SK-N-SH treated with all-trans-retinoic acid at 6 μM for 48 hours (cell line): ENCODE measurements around the gene CCT7.

Source experiments
- ATAC-seq: fragments of 200-7000 bp; cut with Tn5 transposase; 3 replicates; pipeline ENCODE4 v1.9.1; 2020; ENCODE audit warnings: mild to moderate bottlenecking, moderate library complexity
- ARNTL ChIP-seq: fragments of 450-650 bp; formaldehyde crosslinking; IDR thresholded peaks from 2 replicates; pipeline ENCODE4 v1.5.0; 2020; ENCODE audit warnings: low read depth, mild to moderate bottlenecking, moderate library complexity, borderline replicate concordance
- BACH2 ChIP-seq: fragments of 250-450 bp; sonication (Bioruptor Pico); IDR thresholded peaks from 2 replicates; pipeline ENCODE4 v1.9.0; 2021; ENCODE audit warnings: mild to moderate bottlenecking, borderline replicate concordance
- CSDC2 ChIP-seq: fragments of 250-450 bp; sonication (Bioruptor Pico); IDR thresholded peaks from 2 replicates; pipeline ENCODE4 v1.5.0; 2020; ENCODE audit warnings: mild to moderate bottlenecking, moderate library complexity
- ESRRG ChIP-seq: fragments of 250-450 bp; sonication (Bioruptor Pico); IDR thresholded peaks from 2 replicates; pipeline ENCODE4 v1.6.1; 2021; ENCODE audit warnings: mild to moderate bottlenecking
- GLIS3 ChIP-seq: fragments of 250-450 bp; sonication (Bioruptor Pico); IDR thresholded peaks from 2 replicates; pipeline ENCODE4 v1.5.0; 2020; ENCODE audit warnings: mild to moderate bottlenecking, moderate library complexity
- OSR1 ChIP-seq: fragments of 250-450 bp; sonication (Bioruptor Pico); IDR thresholded peaks from 2 replicates; pipeline ENCODE4 v1.8.0; 2022; ENCODE audit warnings: moderate library complexity, mild to moderate bottlenecking, inconsistent platforms
- PATZ1 ChIP-seq: fragments of 250-450 bp; sonication (Bioruptor Pico); IDR thresholded peaks from 2 replicates; pipeline ENCODE4 v1.8.0; 2020; ENCODE audit warnings: mild to moderate bottlenecking, moderate library complexity, borderline replicate concordance
- PPARA ChIP-seq: fragments of 250-450 bp; sonication (Bioruptor Pico); IDR thresholded peaks from 2 replicates; pipeline ENCODE4 v1.5.0; 2020; ENCODE audit warnings: mild to moderate bottlenecking, borderline replicate concordance
- RARB ChIP-seq: fragments of 250-450 bp; sonication (Bioruptor Pico); IDR thresholded peaks from 2 replicates; pipeline ENCODE4 v1.8.0; 2021; ENCODE audit warnings: mild to moderate bottlenecking, moderate library complexity
- SNAI2 ChIP-seq: fragments of 250-450 bp; sonication (Bioruptor Pico); IDR thresholded peaks from 2 replicates; pipeline ENCODE4 v1.5.0; 2020; ENCODE audit warnings: mild to moderate bottlenecking, moderate library complexity
- TCF4 ChIP-seq: fragments of 250-450 bp; sonication (Bioruptor Pico); IDR thresholded peaks from 2 replicates; pipeline ENCODE4 v1.8.0; 2021; ENCODE audit warnings: mild to moderate bottlenecking, moderate library complexity, borderline replicate concordance
- TOX ChIP-seq: fragments of 250-450 bp; sonication (Bioruptor Pico); IDR thresholded peaks from 2 replicates; pipeline ENCODE4 v1.8.0; 2021; ENCODE audit warnings: mild to moderate bottlenecking, moderate library complexity, borderline replicate concordance
- ZC3H10 ChIP-seq: fragments of 250-450 bp; sonication (Bioruptor Pico); IDR thresholded peaks from 2 replicates; pipeline ENCODE4 v1.5.1; 2021; ENCODE audit warnings: mild to moderate bottlenecking, moderate library complexity
- ZFP3 ChIP-seq: fragments of 250-450 bp; sonication (Bioruptor Pico); IDR thresholded peaks from 2 replicates; pipeline ENCODE4 v1.5.0; 2020; ENCODE audit warnings: mild to moderate bottlenecking, moderate library complexity
- ZFP30 ChIP-seq: fragments of 450-650 bp; formaldehyde crosslinking; IDR thresholded peaks from 2 replicates; pipeline ENCODE4 v1.5.0; 2022; ENCODE audit warnings: mild to moderate bottlenecking, moderate library complexity
- ZNF565 ChIP-seq: fragments of 450-650 bp; formaldehyde crosslinking; conservative IDR thresholded peaks from 2 replicates; pipeline ENCODE4 v1.5.0; 2020; ENCODE audit warnings: low read depth, mild to moderate bottlenecking, moderate library complexity
- ZNF70 ChIP-seq: fragments of 450-650 bp; formaldehyde crosslinking; IDR thresholded peaks from 2 replicates; pipeline ENCODE4 v1.5.0; 2020; ENCODE audit warnings: mild to moderate bottlenecking, moderate library complexity
- ZNF8 ChIP-seq: fragments of 450-650 bp; formaldehyde crosslinking; IDR thresholded peaks from 2 replicates; pipeline ENCODE4 v1.5.0; 2020; ENCODE audit warnings: mild to moderate bottlenecking, moderate library complexity
- TF ChIP-seq, protein P1 (sequence below): fragments of 250-450 bp; sonication (Bioruptor Pico); IDR thresholded peaks from 2 replicates; pipeline ENCODE4 v1.5.0; 2020; ENCODE audit warnings: mild to moderate bottlenecking, moderate library complexity

The CCT7 gene

DNA sequence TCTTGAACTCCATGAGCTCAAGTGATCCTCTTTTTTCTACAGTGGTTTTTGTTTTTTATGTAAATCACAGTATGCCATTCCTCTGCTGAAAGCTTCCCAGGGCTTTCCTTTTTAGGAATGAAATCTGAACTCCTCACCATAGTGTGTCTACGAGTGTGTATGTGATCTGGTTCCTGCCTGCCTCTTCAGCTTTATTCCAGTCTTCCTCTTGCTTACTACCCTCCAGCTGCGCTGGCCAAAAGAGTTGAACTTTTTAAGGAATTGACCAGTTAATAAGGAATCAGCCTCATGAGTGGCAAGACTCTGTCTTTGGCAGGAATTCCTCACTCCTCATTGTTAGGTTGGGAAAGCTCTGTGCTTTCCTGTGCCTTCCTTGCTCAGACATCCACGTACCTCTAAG, 4.0 kb downstream of the CCT7 start:
- TF ChIP-seq ZFP3 (CRISPR knock-in tag) (no peak), PPARA (no peak), ZNF70 (CRISPR knock-in tag) (no peak), ZFP30 (no peak)
- no peak for ATAC-seq

DNA sequence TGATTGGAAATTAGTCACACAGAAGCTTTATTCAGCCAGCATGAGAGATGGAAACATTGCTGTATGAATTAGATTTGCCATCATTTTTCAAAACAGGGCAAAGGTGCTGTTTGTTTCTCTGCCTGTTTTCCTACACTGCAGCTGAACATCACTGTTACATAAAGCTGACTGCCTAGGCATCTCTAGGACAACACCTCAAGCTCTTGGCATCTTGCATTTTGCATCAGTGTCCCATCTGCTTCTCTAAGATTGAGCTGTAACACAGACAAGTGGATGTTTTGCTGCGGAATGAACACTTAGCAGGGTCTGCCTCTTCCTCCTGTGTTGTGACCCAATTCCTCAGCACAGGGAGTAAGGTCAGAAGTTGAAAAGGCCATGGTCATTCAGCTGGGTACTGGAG, 4.9 kb downstream of the CCT7 start:
- ATAC-seq: no peak
- no peak for TF ChIP-seq ARNTL
- TF ChIP-seq ZC3H10 (CRISPR knock-in tag): no peak

DNA sequence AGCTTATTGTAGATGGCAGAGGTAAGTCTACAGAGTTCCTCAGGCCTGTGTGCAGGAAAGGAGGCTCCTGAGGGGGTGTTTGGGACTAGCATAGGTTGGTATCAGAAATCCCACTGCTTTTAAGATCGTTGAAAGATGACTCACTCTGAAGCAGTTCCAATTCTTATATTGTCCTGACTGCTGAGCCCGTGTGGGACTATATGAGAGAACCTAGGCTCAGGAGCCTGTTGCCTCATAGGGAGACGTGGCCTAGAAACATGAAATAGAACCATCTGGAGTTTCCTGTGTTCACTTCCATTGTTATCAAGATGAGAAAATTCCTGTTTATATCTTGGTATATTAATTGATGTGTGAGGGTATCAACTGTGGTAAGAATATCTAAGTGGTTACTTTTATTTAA, 5.7 kb downstream of the CCT7 start:
- peak; percentile 47 for ATAC-seq

DNA sequence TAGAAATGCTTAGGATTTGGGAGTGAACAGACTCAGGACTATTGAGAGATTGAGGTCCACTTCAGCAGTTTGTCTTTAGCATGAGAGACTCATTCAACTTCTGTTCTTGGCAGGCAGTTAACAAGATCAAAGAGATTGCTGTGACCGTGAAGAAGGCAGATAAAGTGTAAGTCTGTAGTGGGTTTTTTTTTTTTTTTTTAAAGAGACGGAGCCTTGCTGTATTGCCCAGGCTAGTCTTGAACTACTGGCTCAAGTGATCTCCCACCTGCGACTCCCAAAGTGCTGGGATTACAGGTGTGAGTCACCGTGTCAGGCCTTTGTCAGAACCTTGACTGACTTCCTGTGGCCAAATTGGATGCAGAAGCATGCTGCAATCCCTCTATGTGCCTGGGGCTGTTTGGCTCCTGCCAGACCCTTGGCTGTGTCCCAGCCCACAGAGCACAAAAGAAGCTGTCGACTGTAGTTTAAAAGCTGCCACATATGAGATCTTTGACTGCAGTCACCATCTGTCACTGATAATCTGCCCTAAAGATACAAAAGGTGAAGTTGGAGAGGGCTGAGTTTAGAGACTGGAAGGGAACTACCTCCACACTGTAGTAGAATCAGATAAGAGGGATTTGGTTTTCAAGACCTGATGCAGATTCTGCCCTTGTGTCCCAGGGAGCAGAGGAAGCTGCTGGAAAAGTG, 9.9 kb downstream of the CCT7 start:
- ATAC-seq: peak; percentile 47
- TF ChIP-seq TCF4 (CRISPR knock-in tag): 0 out of 2 replicates have a peak, but pooled peaks have one; percentile 60
- no peak for TF ChIP-seq OSR1 (CRISPR knock-in tag)
- TF ChIP-seq, protein P1, sequence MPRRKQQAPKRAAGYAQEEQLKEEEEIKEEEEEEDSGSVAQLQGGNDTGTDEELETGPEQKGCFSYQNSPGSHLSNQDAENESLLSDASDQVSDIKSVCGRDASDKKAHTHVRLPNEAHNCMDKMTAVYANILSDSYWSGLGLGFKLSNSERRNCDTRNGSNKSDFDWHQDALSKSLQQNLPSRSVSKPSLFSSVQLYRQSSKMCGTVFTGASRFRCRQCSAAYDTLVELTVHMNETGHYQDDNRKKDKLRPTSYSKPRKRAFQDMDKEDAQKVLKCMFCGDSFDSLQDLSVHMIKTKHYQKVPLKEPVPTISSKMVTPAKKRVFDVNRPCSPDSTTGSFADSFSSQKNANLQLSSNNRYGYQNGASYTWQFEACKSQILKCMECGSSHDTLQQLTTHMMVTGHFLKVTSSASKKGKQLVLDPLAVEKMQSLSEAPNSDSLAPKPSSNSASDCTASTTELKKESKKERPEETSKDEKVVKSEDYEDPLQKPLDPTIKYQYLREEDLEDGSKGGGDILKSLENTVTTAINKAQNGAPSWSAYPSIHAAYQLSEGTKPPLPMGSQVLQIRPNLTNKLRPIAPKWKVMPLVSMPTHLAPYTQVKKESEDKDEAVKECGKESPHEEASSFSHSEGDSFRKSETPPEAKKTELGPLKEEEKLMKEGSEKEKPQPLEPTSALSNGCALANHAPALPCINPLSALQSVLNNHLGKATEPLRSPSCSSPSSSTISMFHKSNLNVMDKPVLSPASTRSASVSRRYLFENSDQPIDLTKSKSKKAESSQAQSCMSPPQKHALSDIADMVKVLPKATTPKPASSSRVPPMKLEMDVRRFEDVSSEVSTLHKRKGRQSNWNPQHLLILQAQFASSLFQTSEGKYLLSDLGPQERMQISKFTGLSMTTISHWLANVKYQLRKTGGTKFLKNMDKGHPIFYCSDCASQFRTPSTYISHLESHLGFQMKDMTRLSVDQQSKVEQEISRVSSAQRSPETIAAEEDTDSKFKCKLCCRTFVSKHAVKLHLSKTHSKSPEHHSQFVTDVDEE (CRISPR knock-in tag): peak; percentile 82
- TF ChIP-seq BACH2 (CRISPR knock-in tag): no peak
- no peak for TF ChIP-seq SNAI2

More for the DNA sequence above, 5.7 kb downstream of the CCT7 start:
- TF ChIP-seq ZNF565 (CRISPR knock-in tag) (no peak), ZFP30 (no peak), ZNF8 (no peak), ZNF70 (CRISPR knock-in tag) (no peak), GLIS3 (CRISPR knock-in tag) (no peak), TOX (CRISPR knock-in tag) (no peak), RARB (CRISPR knock-in tag) (no peak)
- TF ChIP-seq, protein P1 (CRISPR knock-in tag): no peak

GRCh38 chr2:73244580-73244979, 10.5 kb downstream of the CCT7 start:
- no peak for TF ChIP-seq SNAI2
- TF ChIP-seq ZNF565 (CRISPR knock-in tag): no peak
- TF ChIP-seq ZFP3 (CRISPR knock-in tag): no peak
- no peak for TF ChIP-seq ZNF8
- no peak for TF ChIP-seq RARB (CRISPR knock-in tag)
- no peak for TF ChIP-seq ZNF70 (CRISPR knock-in tag)
- TF ChIP-seq ZFP30: no peak
- ATAC-seq: no peak

- no peak for ATAC-seq
Observed at GRCh38 chr2:73246850-73247249, 12.7 kb downstream of the CCT7 start.

More at GRCh38 chr2:73246850-73247249, 12.7 kb downstream of the CCT7 start:
- no peak for TF ChIP-seq ZC3H10 (CRISPR knock-in tag)
- no peak for TF ChIP-seq ESRRG (CRISPR knock-in tag)
- TF ChIP-seq CSDC2 (CRISPR knock-in tag): no peak
- TF ChIP-seq BACH2 (CRISPR knock-in tag): no peak
- TF ChIP-seq RARB (CRISPR knock-in tag): no peak
- TF ChIP-seq ZNF565 (CRISPR knock-in tag): no peak
- no peak for TF ChIP-seq ARNTL
- TF ChIP-seq, protein P1 (CRISPR knock-in tag): no peak
- TF ChIP-seq TCF4 (CRISPR knock-in tag): no peak
- TF ChIP-seq ZFP3 (CRISPR knock-in tag): no peak
- TF ChIP-seq PATZ1 (CRISPR knock-in tag): no peak
- no peak for TF ChIP-seq OSR1 (CRISPR knock-in tag)
- no peak for TF ChIP-seq GLIS3 (CRISPR knock-in tag)
